ENCODE data around the gene CEACAM4. TPM values are rescaled to one million over a fixed set of nuclear protein-coding genes. Genes with fewer than 3 reads are reported as not detected.

CEACAM4 gene
- total and polyA plus RNA-seq, 2 of the 8 experiments (the other 6 are each of a cell fraction or from before 2014, with no cell fraction given): not detected

DNA sequence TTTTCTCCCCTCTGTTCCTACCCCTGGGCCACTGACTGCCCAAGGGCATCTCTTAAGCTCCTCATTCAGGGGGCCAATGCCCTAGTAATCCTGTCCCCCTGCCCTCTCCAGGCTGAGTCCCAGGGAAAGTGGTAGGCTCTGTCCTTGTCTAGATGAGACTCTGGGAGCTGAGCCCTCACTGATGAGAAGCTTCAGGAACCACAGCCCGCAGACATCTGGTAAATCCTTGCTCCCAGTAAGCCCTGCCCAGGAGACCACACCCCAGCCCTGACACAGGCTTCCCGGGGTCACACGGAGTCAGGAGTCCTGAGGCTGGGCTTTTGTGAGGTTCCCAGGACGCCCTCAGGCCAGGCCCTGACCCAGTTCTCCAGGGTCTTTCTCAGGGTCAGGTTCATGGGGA is 1.9 kb downstream of the CEACAM4 start (continued):
- TF ChIP-seq USF2 (IDR thresholded peaks at IDR 0.05; ENCODE audit: low read length) (no peak), JUN (IDR thresholded peaks at IDR 0.05; ENCODE audit: low read depth, low read length) (no peak), GTF2F1 (IDR thresholded peaks at IDR 0.05; ENCODE audit: borderline replicate concordance, low read depth, low read length) (no peak), POLR2A (IDR thresholded peaks at IDR 0.05; ENCODE audit: control extremely low read depth in 1 of 2, low read depth in 2 of 2, low read length in 2 of 2) (no peak), TAF7 (optimal IDR thresholded peaks at IDR 0.05; ENCODE audit: borderline replicate concordance, low read depth, low read length) (no peak), RXRA (IDR thresholded peaks at IDR 0.05; ENCODE audit: insufficient read depth, low read depth, low read length) (no peak)
